ENCODE results near the gene DDHD1.
"Not testable (repeated sequence)": the region's sequence is repeated elsewhere in the genome, so short reads cannot be mapped to it uniquely, and the experiment has no call there.

Gene DDHD1
- total RNA-seq: 93.0 to 108 reads per million in 2 donors

DNA sequence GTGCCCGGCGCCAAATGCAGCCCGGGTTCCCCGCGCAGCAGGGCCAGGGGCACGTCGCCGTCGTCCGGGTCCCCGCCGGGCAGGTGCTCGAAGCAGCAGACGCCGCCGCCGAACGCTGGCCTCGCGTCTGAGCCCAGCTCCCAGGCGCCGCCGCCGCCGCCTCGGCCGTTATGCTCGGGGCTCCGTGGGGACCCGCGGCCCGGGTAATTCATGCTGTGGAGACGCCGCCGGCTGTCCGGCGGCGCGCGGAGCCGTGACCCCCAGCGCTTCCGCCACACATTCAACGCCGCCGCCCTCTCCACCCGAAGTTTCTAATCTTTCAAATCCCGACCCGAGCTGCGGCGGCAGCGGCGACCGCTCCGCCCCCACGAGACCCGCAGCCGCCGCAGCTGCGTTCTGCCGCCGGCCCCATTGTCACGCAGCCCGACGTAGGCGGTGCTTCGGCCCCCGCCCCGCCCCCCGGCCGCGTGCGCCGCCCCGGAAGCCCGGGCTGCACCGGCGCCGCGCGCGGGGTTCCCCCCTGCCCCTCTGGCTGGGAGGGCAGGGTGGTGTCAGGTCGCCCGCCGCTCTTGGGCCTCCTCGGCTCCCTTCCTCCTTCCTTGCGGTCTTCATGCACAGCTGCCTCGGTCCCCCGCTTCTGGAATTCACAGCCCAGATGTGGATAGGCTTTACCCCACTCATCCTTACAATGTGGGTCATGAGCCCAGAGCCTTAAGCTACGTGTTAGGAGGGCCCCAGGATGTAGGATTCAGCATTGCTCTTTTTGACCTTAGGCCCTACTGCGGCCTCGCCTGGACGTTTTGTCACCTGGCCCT lies at the start of gene DDHD1:
Gene DDHD1 (minus strand): TSS at position 437 of the 815 bp plus-strand sequence. CDS start 225 bp downstream, at position 212.
- DNase-seq: peak; percentile 70 to 94 (median 79)

DNA sequence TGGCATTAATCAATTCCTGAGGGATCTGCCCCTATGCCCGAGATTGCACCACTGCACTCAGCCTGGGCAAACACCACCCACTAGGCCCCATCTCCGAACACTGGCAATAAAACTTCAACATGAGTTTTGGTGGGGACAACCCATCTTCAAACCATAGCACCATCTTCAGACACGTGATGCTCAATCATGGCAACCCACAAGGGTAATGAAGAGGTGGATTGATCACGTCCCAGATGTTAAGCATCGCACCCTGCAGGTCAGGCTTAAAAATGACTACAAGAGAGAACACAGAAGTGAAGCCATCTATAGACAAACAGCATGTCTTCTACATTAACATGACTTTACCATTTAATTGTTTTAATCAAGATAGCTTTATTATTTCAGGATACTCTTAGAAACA lies 42.8 kb upstream of the DDHD1 start:
- DNase-seq: no peak

DNA sequence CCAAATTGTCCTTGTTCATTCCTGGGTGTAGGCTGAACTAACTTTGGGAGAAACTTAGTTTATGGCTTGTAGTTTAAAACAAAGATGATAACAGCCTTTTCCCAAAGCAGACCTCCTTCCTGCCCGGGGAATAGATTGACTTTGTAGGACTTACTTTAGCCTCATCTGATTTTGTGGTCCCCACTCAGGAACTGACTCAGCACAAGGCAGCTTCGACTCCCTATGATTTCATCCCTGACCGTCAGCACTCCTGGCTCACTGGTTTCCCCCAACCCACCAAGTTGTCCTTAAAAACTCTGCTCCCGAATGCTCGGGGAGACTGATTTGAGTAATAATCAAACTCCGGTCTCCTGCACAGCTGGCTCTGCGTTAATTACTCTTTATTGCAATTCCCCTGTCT lies 40.1 kb upstream of the DDHD1 start:
- DNase-seq: no peak

DNA sequence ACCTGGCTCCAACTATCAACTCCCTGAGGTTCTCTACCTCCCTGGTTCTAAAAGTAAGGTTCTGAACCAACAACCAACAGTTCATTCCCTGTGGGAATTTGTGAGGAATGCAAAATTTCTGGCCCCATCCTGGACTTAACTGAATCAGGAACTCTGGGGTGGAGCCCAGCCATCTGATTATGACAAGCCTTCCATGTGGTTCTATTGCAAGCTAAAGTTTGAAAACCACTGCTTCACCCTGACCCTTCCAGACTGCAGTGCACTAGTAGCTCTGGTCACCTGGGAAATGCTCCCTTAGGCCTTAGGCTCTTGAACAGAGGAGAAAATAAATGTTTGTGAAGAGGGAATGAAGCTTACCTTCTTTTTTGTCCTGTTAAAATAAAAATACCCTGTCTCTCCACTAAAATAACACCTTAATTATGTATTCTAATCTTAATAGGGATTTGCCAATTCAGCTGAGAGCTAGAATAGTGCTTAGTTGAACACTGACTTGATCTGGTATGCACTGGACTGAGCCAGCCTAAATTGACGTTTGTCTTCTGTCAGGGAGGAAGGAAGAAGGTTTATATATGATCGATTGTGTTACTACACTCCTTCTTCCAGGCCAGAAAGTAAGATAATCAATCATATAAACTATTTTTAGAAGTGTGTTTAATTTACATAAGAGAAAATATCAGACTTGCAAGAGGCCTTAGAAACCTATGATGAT lies 39.1 kb upstream of the DDHD1 start:
- no peak for DNase-seq

DNA sequence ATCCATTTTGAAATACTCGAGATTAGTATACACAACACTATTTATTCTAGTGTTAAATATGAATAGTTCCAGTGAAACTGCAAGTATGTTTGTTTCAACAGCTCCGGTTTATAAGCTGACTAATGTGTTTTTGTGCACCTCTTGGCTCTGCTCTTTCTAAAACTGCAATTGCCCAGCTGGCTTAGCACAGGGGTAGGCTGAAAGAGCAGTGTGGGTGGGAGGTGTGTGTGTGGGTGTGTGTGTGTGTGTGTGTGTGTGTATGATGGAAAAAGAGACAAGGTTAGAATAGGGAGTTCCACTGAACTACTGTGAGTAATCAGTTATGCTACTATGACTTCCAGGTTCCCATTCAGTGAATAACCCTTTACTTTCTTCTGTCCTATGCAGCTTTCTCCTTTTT lies 37.8 kb upstream of the DDHD1 start:
- DNase-seq: peak in 2 of 5 experiments; percentile 45 to 48

DNA sequence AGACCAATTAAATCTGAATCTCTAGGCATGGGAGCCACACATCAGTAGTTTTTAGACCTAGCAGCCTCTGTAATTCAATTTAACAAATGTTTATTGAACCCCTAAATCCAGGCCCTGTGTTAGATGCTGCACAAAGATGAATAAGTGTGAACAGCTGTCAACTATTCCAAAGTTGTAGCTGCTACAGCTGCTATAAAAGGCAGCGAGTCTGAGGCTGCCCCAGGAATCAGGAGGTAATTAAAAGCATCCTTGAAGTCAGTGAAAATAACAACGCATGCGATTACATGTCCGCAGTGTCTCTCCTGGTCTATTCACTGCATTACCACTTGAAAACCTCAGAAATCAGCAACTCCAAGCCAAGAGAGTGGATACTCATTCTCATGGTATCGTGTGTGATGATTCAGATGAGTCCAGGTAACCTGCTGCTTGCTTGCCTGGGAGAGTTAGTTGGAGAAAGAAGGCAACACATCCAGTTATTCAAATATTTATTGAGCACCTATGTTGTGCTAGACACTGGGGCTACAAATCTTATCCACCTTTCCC lies 34.9 kb upstream of the DDHD1 start:
- DNase-seq: no peak

DNA sequence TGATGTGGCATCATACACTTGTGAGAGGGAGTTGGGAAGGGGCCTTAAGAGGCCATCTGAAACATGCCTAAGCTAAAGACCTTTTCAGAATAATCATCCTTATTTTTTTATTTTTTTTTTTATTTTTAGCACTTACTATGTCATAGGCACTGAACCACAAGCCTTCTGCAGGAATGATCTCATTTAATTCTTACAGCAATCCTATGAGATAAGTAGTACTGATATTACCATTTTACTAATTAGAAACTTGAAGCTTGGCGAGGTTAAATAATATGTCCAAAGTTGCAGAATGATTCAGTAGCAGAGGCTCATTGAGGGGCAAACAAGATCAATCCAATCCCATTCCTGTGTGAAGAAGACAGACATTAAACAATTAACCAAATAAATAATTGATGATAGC lies 33.4 kb upstream of the DDHD1 start:
- no peak for DNase-seq

DNA sequence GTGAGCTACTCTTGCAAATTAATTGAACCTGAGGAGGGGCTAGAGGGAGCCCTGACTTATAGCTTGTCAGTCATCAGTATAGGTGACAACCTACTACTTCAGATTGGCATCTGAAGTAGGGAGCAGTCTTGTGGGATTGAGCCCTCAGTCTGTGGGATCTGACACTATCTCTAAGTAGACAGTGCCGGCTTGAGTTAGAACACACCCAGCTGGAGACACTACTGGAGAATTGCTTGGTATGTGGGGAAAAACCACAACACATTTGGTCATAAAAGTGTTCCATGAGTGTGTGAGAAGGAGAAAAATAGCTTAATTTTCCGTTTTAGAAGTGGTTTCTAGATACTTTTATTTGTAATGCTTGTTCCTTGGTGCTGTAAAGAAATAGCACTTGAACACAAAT lies 30.5 kb upstream of the DDHD1 start:
- DNase-seq: no peak

DNA sequence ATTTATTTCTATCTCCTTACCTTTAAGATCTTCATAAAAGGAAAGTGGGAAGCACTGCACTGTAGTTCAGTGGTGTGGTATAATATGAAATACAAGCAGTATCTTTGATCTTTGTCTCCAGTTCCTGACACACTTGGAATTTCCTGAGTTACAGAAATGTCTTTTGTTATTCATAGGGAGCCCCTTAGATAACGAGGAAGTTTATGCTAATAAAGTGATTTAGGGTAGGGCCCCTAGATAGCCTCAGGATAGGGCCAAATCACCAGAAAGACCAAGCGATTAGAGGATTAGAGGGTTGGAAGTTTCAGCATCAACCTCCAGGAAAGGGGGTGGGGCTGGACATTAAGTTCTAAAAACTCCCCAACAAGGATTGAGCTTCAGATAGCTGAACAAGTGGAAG lies 29.9 kb upstream of the DDHD1 start:
- no peak for DNase-seq

DNA sequence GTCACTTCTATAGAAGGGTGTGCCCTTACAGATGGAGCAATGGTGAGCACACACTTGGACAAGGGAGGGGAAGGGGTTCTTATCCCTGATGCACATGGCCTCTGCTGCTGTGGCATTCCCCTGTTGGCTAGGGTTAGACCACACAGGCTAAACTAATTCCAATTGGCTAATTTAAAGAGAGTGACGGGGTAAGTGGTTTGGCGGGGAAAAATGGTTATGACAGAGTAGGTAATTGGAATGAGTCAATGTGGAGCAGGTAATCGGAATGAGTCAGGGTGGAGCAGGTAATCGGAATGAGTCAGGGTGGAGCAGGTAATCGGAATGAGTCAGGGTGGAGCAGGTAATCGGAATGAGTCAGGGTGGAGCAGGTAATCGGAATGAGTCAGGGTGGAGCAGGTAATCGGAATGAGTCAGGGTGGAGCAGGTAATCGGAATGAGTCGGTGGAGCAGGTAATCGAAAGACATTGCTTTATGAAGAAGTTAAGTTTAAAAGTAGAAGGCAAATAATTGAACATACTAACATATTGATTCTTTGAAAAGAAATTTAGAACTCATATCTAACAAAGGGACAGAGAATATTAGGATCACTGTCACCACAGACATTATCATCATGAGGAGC lies 28.4 kb upstream of the DDHD1 start:
- DNase-seq: peak in 1 of 5 experiments; percentile 55

DNA sequence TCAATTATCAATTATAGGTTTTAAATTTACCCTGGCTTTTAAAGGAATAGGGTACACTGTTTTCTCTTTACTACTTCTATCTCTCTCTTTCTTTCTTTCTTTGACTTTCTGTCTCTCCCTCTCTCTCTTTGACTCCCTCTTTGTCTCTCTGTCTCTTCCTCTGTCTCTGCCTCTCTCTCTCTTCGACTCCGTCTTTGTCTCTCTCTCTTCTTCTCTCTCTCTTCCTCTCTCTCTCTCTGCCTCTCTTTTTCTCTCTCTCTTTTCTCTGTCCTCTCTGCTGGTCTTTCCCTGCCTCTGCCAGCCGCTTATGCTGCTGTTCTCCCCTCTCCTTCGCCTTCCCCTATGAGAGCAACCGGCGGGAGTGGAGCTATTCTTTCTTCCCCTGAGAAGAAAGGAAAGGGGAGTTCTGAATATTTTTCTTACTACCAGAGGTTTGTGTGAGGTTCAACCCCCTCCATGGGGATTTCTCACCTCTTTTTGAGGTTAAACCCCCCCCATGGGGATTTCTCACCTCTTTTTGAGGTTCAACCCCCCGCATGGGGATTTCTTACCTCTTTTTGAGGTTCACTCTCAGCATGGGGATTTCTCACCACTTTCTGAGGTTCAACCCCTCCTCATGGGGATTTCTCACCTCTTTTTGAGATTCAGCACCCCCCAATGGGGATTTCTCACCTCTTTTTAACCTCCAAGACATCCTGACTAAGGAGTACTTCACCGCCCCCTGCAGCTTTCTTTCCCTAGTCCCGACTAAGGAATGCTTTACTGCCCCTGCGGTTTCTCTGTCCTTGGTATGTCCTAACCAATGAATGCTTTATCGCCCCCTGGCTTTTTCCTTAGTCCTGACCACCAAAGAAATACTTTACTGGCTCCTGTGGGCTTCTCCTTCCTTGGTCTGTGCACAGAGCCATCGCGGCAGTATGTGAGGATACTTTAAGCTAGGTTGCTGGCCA lies 27.4 kb upstream of the DDHD1 start:
- DNase-seq: peak in 3 of 5 experiments; percentile 6 to 56 (median 35)

DNA sequence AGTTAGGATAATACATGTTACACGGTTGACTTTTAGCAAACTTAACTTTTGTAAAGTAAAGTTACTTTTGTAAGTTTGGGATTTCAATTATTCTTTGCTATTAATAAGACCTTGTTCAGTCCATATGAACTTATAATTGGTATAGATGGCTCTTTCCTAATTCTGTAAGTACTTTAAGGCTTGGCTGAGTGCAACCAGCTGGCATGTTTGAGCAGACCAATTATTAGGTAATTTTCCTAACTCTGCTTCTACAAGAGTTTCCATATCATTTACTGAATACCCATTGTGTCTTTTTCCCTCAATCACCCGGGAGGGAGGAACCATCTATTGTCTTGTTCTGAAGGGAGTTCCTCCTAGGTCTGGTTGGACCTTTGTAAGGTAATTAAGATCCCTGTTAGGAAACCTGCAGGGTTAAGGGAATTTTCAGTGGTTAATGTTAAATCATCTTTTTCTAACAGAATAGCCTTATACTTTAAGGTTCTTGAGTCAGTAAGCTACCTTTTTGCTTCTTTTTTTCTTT lies 26.4 kb upstream of the DDHD1 start:
- not testable (repeated sequence) for DNase-seq

DNA sequence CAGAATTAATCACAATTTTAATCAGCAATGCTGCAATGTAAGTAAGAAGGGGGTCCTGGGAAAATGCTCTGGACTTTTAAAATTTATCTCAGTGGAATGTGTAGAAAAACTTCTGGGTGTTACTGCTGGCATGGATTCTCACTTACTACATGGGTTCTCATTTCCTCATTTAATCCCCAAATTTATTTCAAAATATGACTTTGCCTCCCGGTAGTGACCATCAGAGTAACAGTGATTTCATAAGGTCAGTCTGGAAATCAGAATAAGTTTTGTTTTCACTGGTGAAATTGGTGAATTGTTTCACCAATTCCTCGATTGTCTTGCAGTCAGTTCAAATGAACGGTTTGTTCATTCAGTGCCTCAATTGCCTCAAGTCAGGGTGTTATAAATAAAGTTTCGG lies 22.3 kb upstream of the DDHD1 start:
- DNase-seq: no peak

DNA sequence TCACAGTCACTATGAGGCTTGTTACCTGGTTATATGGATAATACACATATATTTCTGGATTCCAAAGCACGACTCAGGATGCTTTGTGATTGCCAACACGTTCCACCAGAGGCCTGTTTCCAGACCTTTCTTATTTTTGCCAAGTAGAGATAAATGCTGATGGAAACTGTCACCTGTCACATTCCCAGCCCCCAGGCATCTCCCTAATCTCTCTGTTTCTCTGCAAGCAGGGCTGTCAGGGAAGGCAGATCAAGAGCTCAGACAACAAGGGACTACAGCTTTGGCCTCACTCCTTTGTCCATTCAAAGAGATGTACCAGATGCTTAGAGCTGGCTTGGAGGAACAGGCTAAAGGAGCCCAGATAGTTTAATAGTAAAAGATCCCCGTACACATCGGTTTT lies 21.8 kb upstream of the DDHD1 start:
- no peak for DNase-seq

DNA sequence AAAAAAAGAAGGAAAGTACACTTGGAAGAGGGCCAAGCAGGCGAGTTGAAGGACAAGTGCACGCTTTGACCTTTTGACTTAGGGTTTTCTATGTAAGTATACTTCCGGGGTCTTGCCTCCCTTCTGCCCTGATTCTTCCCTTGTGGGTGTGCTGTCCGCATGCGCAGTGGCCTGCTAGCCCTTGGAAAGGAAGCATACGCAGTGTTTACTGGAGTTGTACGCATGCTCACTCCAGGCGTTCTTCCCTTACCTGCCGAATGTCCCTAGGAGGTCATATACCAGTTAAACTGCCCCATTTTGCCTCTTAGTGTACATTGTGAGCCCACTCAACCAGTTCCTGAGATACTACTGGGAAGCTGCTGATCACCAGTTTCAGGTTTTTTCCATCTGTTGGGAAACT lies 15.7 kb upstream of the DDHD1 start:
- DNase-seq: no peak

DNA sequence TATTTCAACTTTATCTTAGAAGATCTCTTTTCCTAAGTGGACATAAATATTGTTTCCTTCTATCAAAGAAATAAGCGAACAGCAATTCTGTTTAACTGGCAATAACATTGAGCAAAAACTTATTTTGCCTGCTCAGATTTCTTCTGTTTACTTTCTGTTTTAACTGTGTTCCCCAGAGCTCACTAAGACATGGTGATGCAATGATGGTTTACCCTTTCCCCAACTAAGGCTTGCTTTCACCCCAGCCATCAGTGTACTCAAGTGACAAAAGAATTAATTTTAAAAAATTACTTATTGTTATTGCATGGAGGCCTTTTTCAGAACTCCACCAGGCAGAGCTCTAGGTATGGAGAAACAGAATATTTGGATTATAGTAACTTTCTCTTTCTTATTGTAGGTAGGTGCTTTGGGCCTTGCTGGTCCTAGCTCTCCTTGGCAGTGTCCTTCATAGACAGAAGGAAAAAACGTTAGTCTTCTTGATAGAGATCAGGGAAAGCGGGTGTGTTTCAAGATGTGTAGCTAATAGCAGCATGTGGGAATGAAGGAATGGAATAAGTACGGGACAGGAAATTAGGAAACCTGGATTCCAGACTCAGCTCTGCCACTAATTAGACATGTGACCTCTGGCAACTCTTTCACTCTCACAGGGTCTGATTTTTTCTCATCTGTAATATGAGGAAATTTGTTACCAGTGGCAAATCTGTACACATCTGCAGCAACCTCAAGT lies 14.6 kb upstream of the DDHD1 start:
- no peak for DNase-seq

DNA sequence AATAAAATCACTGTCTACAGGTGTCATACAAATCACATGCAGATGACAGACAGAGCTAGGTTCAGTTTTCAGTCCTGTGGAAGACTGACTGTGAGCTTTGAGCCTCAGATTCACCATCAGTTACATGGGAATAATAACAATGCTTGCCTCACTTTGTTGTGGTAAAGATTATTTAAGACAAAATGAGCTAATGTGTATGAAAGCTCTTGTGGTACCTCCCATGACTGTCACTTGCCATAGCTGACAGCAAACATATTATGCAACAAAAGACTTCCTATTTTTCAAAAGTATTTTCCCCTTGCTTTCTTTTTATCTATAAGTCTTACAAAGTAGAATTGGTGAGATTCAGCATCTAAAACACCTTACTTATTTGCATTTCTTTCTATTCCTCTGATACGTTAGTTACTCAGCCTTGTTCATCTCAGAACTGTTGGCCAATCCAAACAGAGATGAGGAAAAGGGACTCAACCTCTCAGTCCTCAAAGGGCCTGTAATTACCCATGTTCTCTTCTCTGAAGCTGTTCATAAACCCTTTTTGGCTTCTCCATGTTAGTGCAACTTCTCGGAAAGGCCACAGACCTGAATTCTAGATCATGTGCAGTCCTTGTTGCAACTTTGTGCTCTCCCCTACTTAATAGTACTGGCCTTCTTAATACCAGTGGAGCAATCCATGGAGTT lies 8.8 kb upstream of the DDHD1 start:
- no peak for DNase-seq

DNA sequence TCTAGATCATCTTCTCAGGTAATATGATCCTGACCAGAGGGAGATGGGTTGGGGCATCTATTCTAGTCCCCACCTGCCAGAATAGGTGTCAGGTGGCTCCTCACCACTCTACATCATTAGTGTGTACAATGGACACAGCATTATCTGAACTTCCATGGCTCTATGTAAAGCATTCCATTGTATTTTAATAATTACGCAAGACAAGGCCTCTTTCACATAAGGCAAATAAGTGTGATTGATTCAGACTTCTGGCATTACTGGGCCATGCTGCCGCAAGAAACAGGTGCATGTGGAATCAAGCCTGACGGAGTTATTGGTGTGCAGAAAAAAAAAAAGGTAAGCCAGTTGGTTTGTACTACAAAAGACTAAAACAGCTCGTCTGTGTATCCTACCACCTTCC lies 3.1 kb upstream of the DDHD1 start:
- no peak for DNase-seq

DNA sequence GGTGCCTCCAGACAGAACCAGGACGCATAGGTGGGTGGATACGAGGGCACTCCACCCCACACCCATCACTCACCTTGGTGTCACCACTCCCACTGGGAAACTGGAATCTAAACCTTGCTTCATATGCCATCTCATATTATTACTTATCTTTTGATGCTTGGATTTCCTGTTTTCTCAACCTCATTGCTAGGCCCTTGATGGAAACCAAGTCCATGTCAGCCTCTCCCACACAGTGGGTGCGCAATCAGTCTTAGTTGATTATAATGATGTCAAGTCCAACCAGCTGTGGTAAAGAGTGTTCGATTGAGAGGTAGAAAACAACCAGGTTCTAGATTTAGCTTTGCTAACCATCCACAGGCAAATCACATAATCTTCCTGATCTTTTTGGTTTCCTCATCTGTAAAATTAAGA lies 584 bp upstream of the DDHD1 start:
- DNase-seq: peak in 2 of 5 experiments; percentile 18 to 60

DNA sequence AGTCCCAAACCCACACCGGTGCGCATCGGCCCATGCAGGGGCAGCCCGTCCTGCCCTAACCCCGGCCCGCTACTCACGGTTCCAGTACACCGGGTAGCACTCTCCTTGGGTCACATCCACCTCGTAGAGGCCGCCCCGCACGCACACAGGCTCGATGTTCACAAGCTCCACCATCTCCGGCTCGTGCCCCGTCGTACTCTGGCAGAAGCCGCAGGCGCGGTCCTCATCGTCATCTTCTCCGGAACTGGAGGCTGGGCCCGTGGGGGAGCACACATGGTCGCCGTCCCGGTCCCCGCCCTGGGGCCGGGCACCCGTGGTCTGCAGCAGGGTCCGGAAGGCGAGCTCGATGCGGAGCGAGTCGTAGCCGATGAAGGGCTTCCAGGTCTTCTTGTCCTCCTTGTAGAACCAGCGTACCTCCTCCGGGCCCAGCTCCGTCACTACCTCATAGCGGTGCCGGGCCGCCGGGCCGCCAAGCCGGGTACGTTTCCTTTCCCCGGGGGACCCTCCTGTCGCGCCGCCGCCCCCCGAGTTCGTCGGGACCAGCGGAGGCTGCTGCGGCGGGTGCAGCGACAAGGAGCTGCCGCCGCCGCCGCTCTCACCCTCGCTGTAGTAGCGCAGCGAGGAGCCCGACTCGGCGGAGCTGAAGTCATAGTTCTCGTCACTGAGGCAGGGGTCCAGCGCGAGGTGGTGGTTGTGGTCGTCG lies 788 bp downstream of the DDHD1 start:
- peak; percentile 31 to 87 (median 57) for DNase-seq

All from T-helper 2 cell (primary cell).